ENCODE data around the gene SPANXB1.
"Not testable (repeated sequence)": the region's sequence is repeated elsewhere in the genome, so short reads cannot be mapped to it uniquely, and the experiment has no call there.

SPANXB1 gene, protein sequence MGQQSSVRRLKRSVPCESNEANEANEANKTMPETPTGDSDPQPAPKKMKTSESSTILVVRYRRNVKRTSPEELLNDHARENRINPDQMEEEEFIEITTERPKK

DNA sequence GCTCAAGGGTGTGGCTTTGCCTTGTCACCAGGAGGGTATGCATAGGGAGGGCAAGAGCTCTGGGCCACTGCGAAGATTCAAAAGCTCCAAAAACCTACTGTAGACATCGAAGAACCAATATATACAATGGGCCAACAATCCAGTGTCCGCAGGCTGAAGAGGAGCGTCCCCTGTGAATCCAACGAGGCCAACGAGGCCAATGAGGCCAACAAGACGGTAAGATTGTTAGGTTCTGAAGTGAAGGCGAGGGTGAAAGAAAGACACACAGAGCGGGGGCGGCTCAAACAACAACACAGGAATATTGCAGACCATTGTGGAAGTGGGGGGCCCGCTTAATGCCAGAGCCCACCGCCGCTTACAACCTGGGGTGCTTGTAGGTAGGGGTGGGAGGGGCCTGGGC is at the start of gene SPANXB1:
Gene SPANXB1, plus strand, starts transcription at position 27 of the 400 bp plus-strand sequence. Its CDS starts 100 bp downstream, at position 127.
- not testable (repeated sequence) for DNase-seq

DNA sequence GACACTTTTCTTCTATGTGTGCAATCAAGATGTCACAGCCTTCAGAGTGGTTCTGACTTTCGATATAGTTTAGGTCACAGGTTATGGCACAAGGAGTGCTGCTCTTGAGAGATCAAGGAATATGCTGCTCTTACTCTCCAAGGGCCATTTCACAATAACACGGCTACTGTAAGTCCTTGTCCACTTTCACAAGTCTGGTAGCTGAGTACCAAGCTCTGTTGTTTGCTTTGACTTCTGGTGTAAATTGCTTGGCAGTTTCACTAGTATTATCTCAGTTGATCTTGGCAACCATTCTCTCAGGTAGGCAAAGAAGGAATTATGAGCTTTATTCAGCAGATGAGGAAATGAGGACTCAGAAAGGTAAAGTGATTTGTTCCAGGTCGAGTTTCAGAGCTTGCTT is 35.4 kb upstream of the SPANXB1 start:
- no peak for DNase-seq

DNA sequence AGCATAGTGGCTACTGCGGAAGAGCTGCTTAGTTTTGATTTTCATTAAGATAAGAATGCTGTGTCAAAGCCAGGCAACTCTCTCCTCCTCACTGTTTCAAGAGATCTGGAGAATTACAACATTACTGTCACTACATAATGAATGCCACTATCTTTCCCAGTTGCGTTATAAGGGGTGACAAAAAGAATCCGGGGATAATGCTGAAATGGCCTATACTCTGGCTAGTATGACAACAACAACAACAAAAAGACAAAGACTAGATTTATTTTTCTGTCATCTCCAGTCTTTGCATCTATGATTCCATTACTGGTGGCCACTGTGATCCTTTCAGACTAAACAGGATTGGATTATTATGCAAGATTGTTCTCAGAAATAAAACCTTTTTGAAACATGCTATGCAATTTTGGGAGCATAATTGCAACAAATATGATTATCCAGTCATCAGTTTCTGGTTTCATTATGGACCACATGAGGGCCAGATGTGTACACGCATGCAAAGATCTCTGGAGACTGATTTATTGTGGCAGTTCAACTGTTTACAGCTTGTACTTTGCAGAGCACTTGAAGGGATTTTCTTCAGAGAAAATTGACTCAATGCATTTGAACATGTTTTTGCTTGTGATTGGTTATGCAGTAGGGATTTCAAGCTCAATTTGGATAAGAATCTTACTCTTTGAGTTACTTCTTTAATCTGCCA is 31.1 kb upstream of the SPANXB1 start:
- DNase-seq: no peak

DNA sequence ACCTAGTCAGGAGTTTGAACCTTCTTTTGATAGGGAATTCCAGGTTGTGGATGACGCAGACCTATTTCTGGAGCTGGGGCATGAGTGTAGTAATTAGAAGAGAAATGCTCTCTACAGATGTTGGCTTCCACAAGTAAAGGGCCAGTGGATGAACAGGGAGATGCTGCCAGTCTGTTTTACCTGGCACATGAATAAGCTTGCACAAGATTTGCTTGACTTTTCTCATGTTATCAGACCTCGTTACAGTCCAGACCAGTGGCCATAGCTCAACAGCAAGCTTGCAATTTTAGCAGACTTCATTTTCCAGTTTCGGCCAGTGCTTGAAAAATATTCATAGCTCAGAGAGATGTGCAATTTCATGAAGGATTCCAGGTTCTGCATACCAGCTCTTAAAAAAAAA is 26.9 kb upstream of the SPANXB1 start:
- DNase-seq: no peak

DNA sequence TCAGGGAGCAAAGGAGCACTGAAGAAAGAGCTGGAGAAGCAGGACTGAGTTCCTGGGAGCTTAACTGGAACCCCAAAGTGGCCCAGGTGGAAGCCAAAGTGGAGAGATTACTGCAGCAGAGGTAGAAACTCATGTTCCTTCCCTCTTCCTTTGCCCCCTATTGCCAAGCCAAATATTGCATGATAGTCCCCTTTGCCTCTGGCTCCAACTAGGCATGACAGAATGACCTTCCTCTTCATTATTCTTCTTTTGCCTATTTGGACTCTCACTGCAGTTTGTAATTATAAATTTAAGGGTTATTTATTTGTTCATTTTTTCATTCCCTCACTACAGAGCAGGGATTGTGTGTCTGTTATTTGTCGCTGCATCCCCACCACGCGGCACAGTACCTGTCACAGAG is 22.1 kb upstream of the SPANXB1 start:
- no peak for DNase-seq

DNA sequence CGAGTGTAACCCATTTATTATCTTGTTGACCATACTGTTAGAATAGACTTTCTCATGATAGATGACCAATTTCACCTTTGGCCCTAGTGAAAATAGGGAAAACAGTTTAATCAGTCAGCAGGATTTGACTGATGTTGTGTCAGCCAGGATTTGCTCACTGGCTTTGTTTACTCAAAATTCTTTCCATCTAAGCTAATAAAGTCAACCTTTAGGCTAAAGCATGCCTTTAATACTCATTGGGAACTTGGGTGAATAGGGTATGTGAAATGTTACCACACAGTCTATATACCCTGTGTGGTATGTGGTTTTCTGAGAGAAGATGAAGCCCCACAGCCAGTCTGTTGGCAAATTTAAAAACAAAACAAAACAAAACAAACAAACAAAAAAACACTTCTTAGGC is 18.7 kb upstream of the SPANXB1 start:
- no peak for DNase-seq

DNA sequence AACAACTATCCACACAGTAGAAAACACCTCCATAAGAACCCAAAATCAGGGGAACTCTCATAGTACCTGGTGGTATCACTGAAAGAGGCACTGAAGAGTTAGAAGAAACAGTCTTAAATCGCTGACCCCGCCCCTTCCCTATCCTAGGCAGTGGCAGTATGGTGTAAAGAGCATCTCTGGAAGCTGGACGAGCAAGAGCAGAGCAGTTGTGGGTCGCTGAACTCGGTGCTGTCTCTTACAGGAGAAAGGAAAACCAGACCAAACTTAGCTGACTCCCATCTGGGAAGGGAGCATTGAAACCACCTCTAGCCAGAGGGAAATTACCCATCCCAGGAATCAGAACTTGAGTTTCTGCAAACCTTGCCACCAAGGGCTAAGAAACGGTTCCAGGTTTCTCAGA is 2.8 kb downstream of the SPANXB1 start:
- not testable (repeated sequence) for DNase-seq

DNA sequence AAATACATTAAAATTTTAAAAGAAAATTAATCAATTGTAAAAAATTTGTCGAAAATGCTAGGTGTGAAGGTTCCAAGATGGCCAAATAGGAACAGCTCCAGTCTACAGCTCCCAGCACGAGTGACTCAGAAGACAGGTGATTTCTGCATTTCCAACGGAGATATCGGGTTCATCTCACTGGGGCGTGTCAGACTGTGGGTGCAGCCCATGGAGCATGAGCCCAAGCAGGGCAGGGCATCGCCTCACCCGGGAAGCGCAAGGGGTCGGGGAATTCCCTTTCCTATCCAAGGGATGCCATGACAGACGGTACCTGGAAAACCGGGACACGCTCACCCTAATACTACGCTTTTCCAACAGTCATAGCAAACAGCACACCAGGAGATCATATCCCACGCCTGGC is 41.9 kb downstream of the SPANXB1 start:
- not testable (repeated sequence) for DNase-seq

DNA sequence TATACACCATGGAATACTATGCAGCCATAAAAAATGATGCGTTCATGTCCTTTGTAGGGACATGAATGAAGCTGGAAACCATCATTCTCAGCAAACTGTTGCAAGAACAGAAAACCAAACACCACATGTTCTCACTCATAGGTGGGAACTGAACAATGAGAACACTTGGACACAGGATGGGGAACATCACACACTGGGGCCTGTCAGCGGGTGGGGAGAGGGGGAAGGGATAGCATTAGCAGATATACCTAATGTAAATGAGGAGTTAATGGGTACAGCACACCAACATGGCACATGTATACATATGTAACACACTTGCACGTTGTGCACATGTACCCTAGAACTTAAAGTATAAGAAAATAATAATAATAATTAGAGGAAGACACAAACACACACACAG is 47.5 kb downstream of the SPANXB1 start:
- not testable (repeated sequence) for DNase-seq

DNA sequence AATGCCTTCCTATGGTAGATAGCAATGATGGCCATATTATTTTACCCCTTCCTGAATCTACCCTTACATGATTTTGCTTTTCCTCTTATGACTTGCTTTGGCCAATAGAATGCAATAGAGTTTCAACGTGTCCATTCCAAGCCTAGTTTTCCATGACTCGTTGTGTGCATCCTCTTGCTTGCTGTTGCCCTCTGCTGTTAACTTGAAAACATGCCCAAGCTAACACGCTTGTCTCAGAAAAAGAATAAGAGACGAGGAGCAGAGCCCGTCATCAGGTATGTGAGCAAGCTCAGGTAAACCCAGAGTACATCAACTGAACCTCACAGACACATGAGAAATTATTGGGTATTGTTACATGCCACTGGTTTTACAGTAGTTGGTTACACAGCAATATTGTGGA is 49.7 kb downstream of the SPANXB1 start:
- not testable (repeated sequence) for DNase-seq

Data from fibroblast of skin of right biceps (primary cell).